SJCRH30 (cell line): ENCODE results near the gene NYNRIN. TPM values are rescaled to one million over a fixed set of nuclear protein-coding genes. Genes with fewer than 3 reads are reported as not detected.
A peak's percentile ranks its signal among the peaks of the same experiment; 100 is the strongest.

ENCODE experiments used
- DNase-seq, 2 experiments: peaks; one replicate each; pipeline ENCODE4 v3.0.0-alpha.2; 2015 to 2020
- H3K27ac ChIP-seq: fragments of 250-450 bp; sonication (Bioruptor Pico); 2 replicates; pipeline ENCODE4 v1.5.1; 2020; ENCODE audit warnings: mild to moderate bottlenecking, moderate library complexity
- H3K27me3 ChIP-seq: fragments of 250-450 bp; sonication (Bioruptor Pico); 2 replicates; pipeline ENCODE4 v1.5.1; 2020; ENCODE audit warnings: mild to moderate bottlenecking, moderate library complexity
- H3K36me3 ChIP-seq: fragments of 250-450 bp; sonication (Bioruptor Pico); 2 replicates; pipeline ENCODE4 v1.5.1; 2020; ENCODE audit warnings: mild to moderate bottlenecking, moderate library complexity
- H3K4me1 ChIP-seq: fragments of 250-450 bp; sonication (Bioruptor Pico); 2 replicates; pipeline ENCODE4 v1.5.1; 2020; ENCODE audit warnings: mild to moderate bottlenecking, moderate library complexity
- H3K4me3 ChIP-seq: fragments of 250-450 bp; sonication (Bioruptor Pico); 2 replicates; pipeline ENCODE4 v1.5.1; 2020; ENCODE audit warnings: mild to moderate bottlenecking, moderate library complexity
- H3K9me3 ChIP-seq: fragments of 250-450 bp; sonication (Bioruptor Pico); replicated peaks from 2 replicates; pipeline ENCODE4 v1.5.1; 2020; ENCODE audit warnings: mild to moderate bottlenecking, moderate library complexity
- total RNA-seq: library from RNA; depleted of rRNA; stranded (reverse); fragments of >200 nt; shearing (Covaris generic); gene quantifications from 2 replicates; pipeline ENCODE4 v1.2.3, GENCODE V29; 2014

The NYNRIN gene
- total RNA-seq, 1 experiment from 2014 or later: 12.1 TPM

- H3K4me1 ChIP-seq: no peaks in the 10 kb centered on the region
- DNase-seq: no peak
- no peaks in the 10 kb centered on the region for H3K9me3 ChIP-seq
Observed at GRCh38 chr14:24426912-24427536, 28.2 kb downstream of the NYNRIN start.

DNA sequence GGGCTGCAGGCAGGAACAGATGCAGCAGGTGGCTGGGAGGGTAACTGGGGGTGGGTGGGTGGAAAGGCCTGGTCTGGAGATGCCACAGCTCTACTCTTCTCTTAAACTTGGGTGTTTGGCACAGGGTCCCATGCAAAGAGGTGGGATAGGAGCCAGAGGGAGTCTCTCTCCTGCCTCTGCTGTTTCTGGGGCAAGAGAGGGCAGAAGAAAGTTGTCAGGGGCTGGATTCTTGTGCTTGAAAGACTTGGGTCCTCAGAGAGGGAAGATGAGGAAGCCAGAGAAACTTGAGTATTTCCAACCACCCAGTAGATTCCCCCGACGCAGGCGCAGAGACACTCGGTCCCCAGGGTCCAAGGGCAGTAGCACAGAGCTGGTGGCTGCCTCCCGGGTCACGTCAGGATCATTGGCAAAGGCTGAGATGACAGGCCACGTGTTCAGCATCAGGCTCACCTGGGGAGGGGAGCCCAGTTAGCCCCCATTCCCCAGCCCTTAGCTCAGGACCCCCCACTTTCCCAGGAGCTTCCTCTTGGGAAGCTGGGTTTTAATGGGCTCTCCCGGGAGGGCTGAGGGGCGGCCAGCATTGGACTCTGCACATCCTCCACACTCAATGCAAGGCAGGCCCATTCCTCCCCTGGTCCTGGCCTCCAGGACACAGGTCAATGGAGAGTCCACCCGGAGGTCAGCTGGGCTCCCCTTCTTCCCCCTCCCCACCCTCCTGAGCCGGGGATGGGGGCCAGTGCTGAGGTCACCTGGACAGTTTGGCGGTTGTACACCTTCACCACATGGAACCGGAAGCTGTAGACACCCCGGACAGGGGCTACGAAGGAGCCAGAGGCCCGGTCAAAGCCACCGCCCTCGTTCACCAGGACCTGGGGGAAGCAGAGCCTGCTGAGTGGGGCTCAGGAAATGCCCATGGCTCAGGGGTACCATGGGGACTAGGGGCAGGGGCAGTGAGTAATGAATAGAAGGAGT, 29.0 kb downstream of the NYNRIN start:
- Histone ChIP-seq H3K9me3 (no peaks in the 10 kb centered on the region), H3K27me3 (no peaks in the 10 kb centered on the region), H3K36me3 (no peaks in the 10 kb centered on the region), H3K27ac (no peak overlapping the region), H3K4me3 (no peak overlapping the region), H3K4me1 (no peaks in the 10 kb centered on the region)
- DNase-seq: no peak

More at GRCh38 chr14:24426912-24427536, 28.2 kb downstream of the NYNRIN start:
- no peaks in the 10 kb centered on the region for H3K27me3 ChIP-seq
- no peak overlapping the region for H3K27ac ChIP-seq
- no peaks in the 10 kb centered on the region for H3K36me3 ChIP-seq
- H3K4me3 ChIP-seq: no peak overlapping the region

GRCh38 chr14:24428628-24429394, 30.0 kb downstream of the NYNRIN start:
- no peaks in the 10 kb centered on the region for H3K4me1 ChIP-seq
- H3K4me3 ChIP-seq: no peak overlapping the region
- H3K9me3 ChIP-seq: no peaks in the 10 kb centered on the region
- no peaks in the 10 kb centered on the region for H3K27me3 ChIP-seq
- H3K27ac ChIP-seq: no peak overlapping the region
- no peaks in the 10 kb centered on the region for H3K36me3 ChIP-seq
- DNase-seq: no peak

- Histone ChIP-seq H3K36me3 (no peaks in the 10 kb centered on the region), H3K4me3 (peak within 1 kb of the TSS; percentile 54), H3K27me3 (no peaks in the 10 kb centered on the region), H3K9me3 (no peaks in the 10 kb centered on the region), H3K4me1 (no peaks in the 10 kb centered on the region), H3K27ac (peak within 1 kb of the TSS; percentile 35)
- peak; percentile 47 to 60 for DNase-seq
Observed at GRCh38 chr14:24429395-24430142, 30.8 kb downstream of the NYNRIN start, which contains the start of the genes CBLN3 and KHNYN. TSS of gene CBLN3 (minus strand) at chr14:24429668. CDS start at chr14:24429054, 614 bp downstream. TSS of gene KHNYN (plus strand) at chr14:24429954. CDS start at chr14:24430731, 777 bp downstream.

- DNase-seq: no peak
- Histone ChIP-seq H3K27ac (no peak overlapping the region), H3K9me3 (no peaks in the 10 kb centered on the region), H3K4me1 (no peaks in the 10 kb centered on the region), H3K4me3 (peak overlapping the region; percentile 54), H3K36me3 (no peaks in the 10 kb centered on the region), H3K27me3 (no peaks in the 10 kb centered on the region)
Observed at GRCh38 chr14:24430143-24430681, 31.4 kb downstream of the NYNRIN start.

DNA sequence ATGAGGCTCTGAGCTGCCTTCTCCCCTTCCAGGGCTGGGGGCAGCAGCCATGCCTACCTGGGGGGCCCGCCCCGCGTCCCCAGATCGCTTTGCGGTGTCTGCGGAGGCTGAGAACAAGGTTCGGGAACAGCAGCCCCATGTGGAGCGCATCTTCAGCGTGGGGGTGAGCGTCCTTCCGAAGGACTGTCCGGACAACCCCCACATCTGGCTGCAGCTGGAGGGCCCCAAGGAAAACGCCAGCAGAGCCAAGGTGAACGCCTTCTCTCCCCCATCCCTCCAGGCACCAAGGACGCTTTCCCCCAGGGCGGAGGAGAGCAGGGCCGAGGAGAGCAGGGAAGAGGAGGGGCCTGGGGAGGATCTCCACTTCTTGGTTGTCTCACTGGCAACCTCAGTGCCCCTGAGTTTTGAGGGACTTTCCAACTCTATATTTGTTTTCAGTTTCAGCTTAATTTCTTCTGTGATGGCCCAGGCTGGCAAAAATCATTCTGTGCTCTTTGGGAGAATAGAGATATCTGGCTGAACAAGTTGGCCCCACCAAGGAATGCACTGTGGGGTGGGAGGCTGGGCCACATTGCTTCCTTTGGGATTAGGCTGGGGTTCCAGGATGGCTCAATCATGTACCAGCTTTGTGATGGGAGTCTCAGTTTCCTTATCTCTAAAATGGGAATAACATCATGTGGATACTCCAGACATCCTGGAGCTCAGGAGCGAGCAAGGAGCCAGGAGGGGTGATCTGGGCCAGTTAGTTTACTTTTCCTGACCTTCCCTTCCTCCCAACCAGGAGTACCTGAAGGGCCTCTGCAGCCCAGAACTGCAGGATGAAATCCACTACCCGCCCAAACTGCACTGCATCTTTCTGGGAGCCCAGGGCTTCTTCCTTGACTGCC, 32.1 kb downstream of the NYNRIN start:
- DNase-seq: no peak
- H3K36me3 ChIP-seq: no peaks in the 10 kb centered on the region

GRCh38 chr14:24431569-24432258, 32.9 kb downstream of the NYNRIN start:
- H3K9me3 ChIP-seq: no peaks in the 10 kb centered on the region
- peak; percentile 95 to 98 for DNase-seq
- no peak overlapping the region for H3K4me3 ChIP-seq
- H3K4me1 ChIP-seq: peaks cover 6% of the 10 kb centered on the region
- no peaks in the 10 kb centered on the region for H3K36me3 ChIP-seq
- H3K27ac ChIP-seq: no peak overlapping the region
- H3K27me3 ChIP-seq: no peaks in the 10 kb centered on the region

More for the DNA sequence above, 32.1 kb downstream of the NYNRIN start:
- Histone ChIP-seq H3K9me3 (no peaks in the 10 kb centered on the region), H3K4me3 (peak overlapping the region; percentile 54; the same call in 1 of the 2 replicates), H3K27me3 (no peaks in the 10 kb centered on the region), H3K27ac (no peak overlapping the region), H3K4me1 (no peaks in the 10 kb centered on the region)

- Histone ChIP-seq H3K4me1 (peaks cover 6% of the 10 kb centered on the region), H3K27me3 (no peaks in the 10 kb centered on the region), H3K9me3 (no peaks in the 10 kb centered on the region), H3K27ac (no peak overlapping the region), H3K4me3 (no peak overlapping the region), H3K36me3 (no peaks in the 10 kb centered on the region)
- no peak for DNase-seq
Observed at GRCh38 chr14:24432259-24433131, 33.7 kb downstream of the NYNRIN start.

DNA sequence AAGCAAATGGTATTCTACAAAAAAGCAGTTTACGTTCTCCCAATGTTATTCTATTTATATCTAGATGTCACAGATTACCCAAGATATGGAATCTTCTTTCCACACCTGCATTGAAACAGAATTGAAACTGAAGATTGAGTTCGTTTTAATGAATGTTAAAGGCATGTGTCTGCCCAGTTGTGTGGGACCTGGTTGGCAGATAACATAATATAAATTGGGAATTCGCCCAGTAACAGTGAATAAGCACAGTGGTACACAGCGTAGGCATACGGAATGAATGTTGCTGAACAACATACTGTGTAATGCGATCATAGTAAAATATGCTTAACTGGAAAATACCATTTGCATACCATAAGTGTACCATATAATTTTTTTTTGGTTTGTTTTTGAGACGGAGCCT, 35.2 kb downstream of the NYNRIN start:
- no peak overlapping the region for H3K4me3 ChIP-seq
- H3K27me3 ChIP-seq: no peaks in the 10 kb centered on the region
- H3K9me3 ChIP-seq: no peaks in the 10 kb centered on the region
- no peaks in the 10 kb centered on the region for H3K36me3 ChIP-seq
- no peak for DNase-seq
- H3K4me1 ChIP-seq: peaks cover 6% of the 10 kb centered on the region
- no peak overlapping the region for H3K27ac ChIP-seq

GRCh38 chr14:24434676-24435075, 35.9 kb downstream of the NYNRIN start:
- Histone ChIP-seq H3K4me1 (peaks cover 6% of the 10 kb centered on the region), H3K36me3 (no peaks in the 10 kb centered on the region), H3K9me3 (no peaks in the 10 kb centered on the region), H3K27ac (no peak overlapping the region), H3K27me3 (no peaks in the 10 kb centered on the region), H3K4me3 (no peak overlapping the region)
- no peak for DNase-seq

DNA sequence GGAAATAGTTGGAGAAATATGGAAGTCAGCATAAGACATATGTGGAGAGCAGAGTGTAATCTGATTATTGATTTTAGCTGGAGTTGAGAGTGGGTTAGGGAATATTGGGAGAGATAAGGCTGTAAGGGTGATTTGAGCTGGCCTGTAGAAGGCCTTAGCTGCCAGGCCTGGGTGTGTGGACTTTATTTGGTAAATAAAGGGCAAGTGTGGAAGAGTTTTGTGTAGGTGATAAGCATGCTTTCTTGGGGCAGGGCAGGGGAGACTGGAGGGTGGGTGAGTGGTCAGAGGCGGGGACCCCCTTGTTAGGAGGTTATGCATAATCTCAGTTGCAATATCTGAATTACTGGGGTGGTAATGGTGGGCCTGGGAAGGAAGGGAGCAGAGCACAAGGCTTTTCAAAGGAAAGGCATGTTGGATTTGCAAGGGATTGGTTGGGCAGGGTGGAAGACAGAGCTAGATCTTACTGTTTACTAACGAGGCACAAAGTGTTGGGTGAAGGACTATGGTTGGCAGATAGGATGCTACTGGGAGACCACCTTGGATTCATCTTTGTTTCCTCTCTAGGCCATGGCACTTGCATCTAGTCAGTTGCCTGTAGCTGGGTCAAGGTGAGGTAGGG, 36.5 kb downstream of the NYNRIN start:
- no peak overlapping the region for H3K4me3 ChIP-seq
- 0 out of 2 replicates have a peak, but pooled peaks cover 2% of the 10 kb centered on the region for H3K36me3 ChIP-seq
- no peaks in the 10 kb centered on the region for H3K27me3 ChIP-seq
- no peak overlapping the region for H3K27ac ChIP-seq
- H3K4me1 ChIP-seq: peaks cover 6% of the 10 kb centered on the region
- H3K9me3 ChIP-seq: no peaks in the 10 kb centered on the region
- DNase-seq: no peak
